GM12874 (cell line): ENCODE measurements around the gene ZBTB21.

ENCODE experiments used
- TF ChIP-seq, protein P1 (sequence below): IDR thresholded peaks from 2 replicates; pipeline ENCODE4 v1.5.1; 2011; ENCODE audit warnings: low read depth, mild to moderate bottlenecking, control low read depth, low read length, moderate library complexity; ENCODE audit not compliant: insufficient read depth

The ZBTB21 gene

DNA sequence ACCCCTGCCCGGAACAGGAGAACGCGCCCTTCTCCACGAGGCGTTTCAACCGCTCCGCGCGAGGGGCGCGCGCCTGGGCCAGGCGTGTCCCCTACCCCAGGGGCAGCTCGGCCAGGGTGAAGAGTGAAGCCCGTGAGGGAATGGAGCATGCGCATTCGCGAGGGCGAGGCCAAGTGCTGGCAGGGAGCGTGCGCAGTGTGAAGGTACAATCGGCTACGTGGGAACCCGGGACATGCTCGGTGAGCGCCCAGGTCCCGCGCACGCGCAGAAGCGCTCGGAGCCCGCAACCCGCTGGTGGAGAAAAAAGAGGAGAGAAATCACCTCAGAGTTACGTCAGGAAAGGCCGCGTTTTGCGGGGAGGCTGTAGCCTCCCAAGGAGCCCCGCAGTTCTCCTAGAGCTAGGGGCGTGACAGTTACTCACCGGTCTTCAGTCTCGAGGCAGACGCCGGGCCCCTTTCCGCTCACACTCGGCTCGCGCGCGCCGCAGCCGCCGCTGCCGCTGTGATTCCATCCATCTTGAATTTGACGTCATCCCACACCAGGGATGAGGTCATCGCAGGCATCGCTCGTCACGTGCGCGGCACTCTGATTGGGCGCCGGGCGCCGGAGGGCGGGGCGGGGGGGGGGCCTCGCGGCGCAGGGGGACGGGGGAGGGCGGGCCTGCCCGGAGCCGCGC, at the start of gene ZBTB21:
Gene ZBTB21, minus strand, starts transcription at position 530 of the 676 bp plus-strand sequence. CDS start 16,265 bp downstream, outside the sequence.
- TF ChIP-seq, protein P1, sequence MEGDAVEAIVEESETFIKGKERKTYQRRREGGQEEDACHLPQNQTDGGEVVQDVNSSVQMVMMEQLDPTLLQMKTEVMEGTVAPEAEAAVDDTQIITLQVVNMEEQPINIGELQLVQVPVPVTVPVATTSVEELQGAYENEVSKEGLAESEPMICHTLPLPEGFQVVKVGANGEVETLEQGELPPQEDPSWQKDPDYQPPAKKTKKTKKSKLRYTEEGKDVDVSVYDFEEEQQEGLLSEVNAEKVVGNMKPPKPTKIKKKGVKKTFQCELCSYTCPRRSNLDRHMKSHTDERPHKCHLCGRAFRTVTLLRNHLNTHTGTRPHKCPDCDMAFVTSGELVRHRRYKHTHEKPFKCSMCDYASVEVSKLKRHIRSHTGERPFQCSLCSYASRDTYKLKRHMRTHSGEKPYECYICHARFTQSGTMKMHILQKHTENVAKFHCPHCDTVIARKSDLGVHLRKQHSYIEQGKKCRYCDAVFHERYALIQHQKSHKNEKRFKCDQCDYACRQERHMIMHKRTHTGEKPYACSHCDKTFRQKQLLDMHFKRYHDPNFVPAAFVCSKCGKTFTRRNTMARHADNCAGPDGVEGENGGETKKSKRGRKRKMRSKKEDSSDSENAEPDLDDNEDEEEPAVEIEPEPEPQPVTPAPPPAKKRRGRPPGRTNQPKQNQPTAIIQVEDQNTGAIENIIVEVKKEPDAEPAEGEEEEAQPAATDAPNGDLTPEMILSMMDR, result no peak

DNA sequence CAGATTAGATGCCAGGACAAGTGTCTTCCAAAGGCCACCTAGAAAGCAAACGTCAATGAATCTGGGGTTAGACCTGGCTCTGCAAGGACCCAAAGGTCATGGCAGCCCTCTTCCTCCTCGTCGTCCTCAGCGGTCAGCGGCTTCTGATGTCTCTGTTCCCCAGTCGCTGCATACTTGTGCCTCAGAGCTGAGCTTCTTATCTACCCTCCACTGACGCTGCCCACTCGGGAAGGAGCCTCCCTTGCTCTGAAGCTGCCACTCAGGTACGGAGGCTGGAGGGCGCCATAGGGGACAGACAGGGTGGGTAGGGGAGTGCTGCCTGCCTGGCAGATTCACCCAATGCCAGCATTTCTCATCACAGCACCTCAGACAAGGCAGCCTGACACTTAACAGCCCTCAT, 49.6 kb upstream of the ZBTB21 start:
- TF ChIP-seq, protein P1, result no peak

DNA sequence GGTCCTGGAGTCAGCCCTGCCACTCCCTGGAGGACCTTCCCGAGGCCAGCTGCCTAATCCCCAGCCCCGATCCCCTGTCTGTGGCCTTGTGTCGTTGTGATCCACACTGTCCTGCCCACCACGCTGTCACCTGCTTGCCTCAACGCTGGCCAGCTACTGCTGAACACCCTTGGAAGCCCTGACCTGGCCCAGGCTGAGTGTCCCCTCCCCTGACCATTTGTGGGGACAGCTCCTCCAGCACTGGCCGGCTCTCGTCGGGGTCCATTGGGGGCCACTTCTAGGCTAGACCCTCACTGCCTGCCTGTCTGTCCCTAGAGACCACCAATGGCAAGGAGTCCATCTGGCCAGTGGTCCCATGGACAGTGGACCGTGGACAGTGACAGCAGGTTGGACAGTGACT, 49.0 kb upstream of the ZBTB21 start:
- TF ChIP-seq, protein P1, result no peak

DNA sequence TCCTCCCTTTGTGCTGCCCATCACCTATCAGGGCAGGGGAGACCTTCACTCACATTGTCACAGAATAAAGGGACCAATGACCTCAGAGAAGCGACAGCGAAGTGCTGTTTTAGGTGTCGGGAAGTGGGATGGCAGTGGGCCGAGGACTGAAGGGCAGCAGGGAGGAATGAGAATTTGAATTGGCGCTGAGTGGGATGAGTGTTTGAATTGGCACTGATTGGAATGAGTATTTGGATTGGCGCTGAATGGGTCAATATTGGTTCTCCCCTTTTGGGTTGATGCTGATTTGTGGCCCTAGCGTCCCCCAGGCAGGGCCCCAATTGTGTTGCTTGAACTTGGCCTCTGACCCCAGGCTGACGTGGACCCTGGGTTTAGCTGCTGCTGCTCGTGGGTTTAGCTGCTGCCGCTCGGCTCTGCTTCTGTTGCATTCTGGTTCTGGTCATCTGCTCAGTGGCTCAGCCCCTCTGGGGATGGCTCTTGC, 48.5 kb upstream of the ZBTB21 start:
- TF ChIP-seq, protein P1, result no peak

DNA sequence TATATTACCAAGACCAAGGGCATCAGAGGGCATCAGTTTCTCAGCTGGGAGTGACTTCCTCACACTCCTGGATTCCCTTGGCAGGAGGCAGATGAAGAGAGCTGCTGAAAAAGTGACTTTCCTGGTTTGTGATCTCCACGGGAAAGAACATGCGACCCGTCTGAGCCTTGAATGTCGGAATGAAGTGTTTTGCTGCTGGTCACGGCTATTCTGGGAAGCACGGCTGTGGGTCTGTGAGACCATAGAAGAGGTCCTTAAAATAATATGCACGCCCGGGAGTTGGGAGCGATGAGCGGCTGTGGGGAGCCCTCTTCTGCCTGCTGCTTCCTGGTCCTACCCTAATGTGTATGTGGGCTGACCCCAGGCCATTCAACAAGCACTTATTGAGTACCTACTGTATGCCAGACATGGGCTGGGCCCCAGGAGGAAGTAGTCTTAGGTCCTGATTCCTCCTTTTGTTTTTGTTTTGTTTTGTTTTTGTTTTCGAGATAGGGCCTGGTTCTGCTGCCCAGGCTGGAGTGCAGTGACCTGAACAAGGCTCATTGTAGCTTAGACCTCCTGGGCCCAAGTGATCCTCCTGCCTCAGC, 47.8 kb upstream of the ZBTB21 start:
- TF ChIP-seq, protein P1, result no peak

DNA sequence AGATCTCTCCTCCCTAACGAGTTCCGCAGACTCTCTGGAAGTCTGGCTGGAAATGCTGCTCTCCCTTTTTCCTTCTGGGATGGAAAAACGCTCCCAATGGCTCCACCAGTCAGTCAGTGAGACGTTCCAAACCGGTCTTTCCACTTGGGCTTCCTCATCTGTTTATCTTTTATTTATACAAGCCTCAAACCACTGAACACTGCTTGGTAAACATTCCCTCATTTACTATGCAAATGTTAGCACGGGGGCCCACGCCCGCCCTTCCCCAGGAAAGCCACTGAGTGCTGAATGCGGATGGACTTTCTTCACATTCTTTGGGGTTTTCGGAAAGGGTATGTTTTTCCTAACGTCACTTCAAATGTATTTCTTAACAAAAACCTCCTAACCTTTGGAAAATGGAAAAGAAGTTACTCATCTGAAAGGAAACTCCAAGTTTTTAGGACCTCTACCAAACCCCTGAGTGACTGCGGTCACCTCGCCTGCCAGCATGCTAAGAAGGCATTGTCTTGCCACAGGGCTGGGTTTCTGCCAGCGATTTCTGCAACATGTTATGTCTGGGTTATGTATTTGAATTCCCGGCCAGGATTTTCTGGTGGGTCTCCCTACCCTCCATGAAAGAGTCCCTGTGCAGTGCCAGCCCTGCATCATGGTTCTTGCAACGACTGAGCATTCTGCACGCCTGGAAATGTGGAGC, 47.0 kb upstream of the ZBTB21 start:
- TF ChIP-seq, protein P1, result no peak

DNA sequence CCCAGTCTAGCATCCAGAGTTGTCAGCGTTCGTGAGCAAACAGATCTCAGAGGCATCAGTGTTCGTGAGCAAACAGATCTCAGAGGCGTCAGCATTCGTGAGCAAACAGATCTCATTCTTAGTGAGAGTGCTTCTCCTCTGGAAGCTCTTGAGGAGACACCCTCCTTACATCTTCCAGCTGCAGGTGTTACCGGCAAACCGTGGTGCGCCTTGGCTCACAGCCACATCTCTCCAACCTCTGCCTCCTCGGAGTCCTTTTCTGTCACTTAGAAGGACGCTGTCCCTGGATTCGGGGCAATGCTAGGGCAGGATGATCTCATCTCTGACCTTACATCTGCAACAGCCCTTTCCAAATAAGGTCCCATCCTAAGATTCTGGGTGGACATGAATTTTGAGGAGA, 46.3 kb upstream of the ZBTB21 start:
- TF ChIP-seq, protein P1, result no peak
